ENCODE results near the gene DCAF5.

Gene DCAF5

GRCh38 chr14:69090187-69090789 is 62.6 kb downstream of the DCAF5 start:
- Histone ChIP-seq H3K4me3 (ENCODE audit: severe bottlenecking) (no peak overlapping the region), H3K4me1 (ENCODE audit: insufficient read depth, poor library complexity, severe bottlenecking) (peaks cover 32% of the 10 kb centered on the region), H3K27me3 (ENCODE audit: insufficient read depth, poor library complexity, severe bottlenecking) (no peaks in the 10 kb centered on the region), H3K36me3 (ENCODE audit: low read depth) (peaks cover 62% of the 10 kb centered on the region), H3K9me3 (ENCODE audit: severe bottlenecking) (no peaks in the 10 kb centered on the region), H3K27ac (ENCODE audit: poor library complexity, severe bottlenecking) (peak overlapping the region; percentile 65)
- TF ChIP-seq, protein P1, sequence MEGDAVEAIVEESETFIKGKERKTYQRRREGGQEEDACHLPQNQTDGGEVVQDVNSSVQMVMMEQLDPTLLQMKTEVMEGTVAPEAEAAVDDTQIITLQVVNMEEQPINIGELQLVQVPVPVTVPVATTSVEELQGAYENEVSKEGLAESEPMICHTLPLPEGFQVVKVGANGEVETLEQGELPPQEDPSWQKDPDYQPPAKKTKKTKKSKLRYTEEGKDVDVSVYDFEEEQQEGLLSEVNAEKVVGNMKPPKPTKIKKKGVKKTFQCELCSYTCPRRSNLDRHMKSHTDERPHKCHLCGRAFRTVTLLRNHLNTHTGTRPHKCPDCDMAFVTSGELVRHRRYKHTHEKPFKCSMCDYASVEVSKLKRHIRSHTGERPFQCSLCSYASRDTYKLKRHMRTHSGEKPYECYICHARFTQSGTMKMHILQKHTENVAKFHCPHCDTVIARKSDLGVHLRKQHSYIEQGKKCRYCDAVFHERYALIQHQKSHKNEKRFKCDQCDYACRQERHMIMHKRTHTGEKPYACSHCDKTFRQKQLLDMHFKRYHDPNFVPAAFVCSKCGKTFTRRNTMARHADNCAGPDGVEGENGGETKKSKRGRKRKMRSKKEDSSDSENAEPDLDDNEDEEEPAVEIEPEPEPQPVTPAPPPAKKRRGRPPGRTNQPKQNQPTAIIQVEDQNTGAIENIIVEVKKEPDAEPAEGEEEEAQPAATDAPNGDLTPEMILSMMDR (IDR thresholded peaks at IDR 0.05; ENCODE audit: poor library complexity, severe bottlenecking), result peak; percentile 98
- peak; percentile 74 for ATAC-seq (ENCODE audit: low read depth)
- DNase-seq (ENCODE audit: low spot score), result no peak

- H3K27ac ChIP-seq (ENCODE audit: poor library complexity, severe bottlenecking), result peak overlapping the region; percentile 65
- TF ChIP-seq, protein P1 (IDR thresholded peaks at IDR 0.05; ENCODE audit: poor library complexity, severe bottlenecking), result no peak
- H3K4me1 ChIP-seq (ENCODE audit: insufficient read depth, poor library complexity, severe bottlenecking), result peaks cover 32% of the 10 kb centered on the region
- H3K4me3 ChIP-seq (ENCODE audit: severe bottlenecking), result no peak overlapping the region
- no peak for ATAC-seq (ENCODE audit: low read depth)
- H3K36me3 ChIP-seq (ENCODE audit: low read depth), result peaks cover 65% of the 10 kb centered on the region
- H3K9me3 ChIP-seq (ENCODE audit: severe bottlenecking), result no peaks in the 10 kb centered on the region
- no peak for DNase-seq (ENCODE audit: low spot score)
- H3K27me3 ChIP-seq (ENCODE audit: insufficient read depth, poor library complexity, severe bottlenecking), result no peaks in the 10 kb centered on the region
Observed at GRCh38 chr14:69089046-69089445, 63.9 kb downstream of the DCAF5 start.

DNA sequence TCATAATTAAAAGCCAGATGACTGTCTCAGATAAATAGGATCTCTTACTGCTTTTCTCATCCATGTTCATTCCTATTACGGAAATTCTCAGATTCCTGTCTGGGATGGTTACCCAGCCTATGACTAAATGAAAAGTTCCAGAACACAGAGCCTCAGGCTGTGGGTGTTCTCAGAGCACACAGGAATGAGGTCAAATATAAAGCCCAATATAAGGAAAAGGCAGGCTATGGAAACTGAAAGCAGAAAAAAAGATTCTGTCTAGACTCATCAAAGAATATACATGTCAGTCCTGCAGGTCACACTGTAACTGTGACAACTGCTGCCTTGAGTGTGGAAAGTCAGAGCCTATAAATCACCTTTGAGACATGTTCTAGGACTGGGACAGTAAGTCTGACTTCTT is 64.3 kb downstream of the DCAF5 start:
- Histone ChIP-seq H3K4me3 (ENCODE audit: severe bottlenecking) (no peak overlapping the region), H3K36me3 (ENCODE audit: low read depth) (peaks cover 65% of the 10 kb centered on the region), H3K27ac (ENCODE audit: poor library complexity, severe bottlenecking) (peak overlapping the region; percentile 65), H3K4me1 (ENCODE audit: insufficient read depth, poor library complexity, severe bottlenecking) (peaks cover 32% of the 10 kb centered on the region), H3K9me3 (ENCODE audit: severe bottlenecking) (no peaks in the 10 kb centered on the region), H3K27me3 (ENCODE audit: insufficient read depth, poor library complexity, severe bottlenecking) (no peaks in the 10 kb centered on the region)
- ATAC-seq (ENCODE audit: low read depth), result peak; percentile 81
- TF ChIP-seq, protein P1 (IDR thresholded peaks at IDR 0.05; ENCODE audit: poor library complexity, severe bottlenecking), result no peak
- DNase-seq (ENCODE audit: low spot score), result no peak

DNA sequence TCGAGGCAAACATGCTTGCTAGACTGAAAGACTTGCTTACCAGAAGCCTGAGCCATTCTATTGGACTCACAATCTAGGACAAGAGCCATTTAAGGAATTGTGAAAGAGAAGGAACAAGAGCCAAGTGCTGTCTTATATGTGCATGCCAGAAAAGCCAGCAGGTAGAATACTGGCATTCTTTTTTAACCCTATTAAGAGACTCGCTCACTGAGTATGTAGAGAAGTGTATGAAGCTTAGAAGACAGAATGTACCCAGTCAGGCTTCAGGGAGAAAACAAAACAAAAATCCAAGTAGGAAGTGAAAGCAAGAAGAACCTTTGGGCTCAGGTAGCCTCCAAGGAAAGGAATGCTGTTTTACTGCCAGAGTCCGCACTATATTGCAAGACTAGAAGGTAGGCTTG is 65.9 kb downstream of the DCAF5 start:
- H3K27me3 ChIP-seq (ENCODE audit: insufficient read depth, poor library complexity, severe bottlenecking), result no peaks in the 10 kb centered on the region
- H3K27ac ChIP-seq (ENCODE audit: poor library complexity, severe bottlenecking), result peak overlapping the region; percentile 65
- peaks cover 29% of the 10 kb centered on the region for H3K4me1 ChIP-seq (ENCODE audit: insufficient read depth, poor library complexity, severe bottlenecking)
- ATAC-seq (ENCODE audit: low read depth) (peak; percentile 51), DNase-seq (ENCODE audit: low spot score) (no peak)
- H3K36me3 ChIP-seq (ENCODE audit: low read depth), result peaks cover 65% of the 10 kb centered on the region
- TF ChIP-seq, protein P1 (IDR thresholded peaks at IDR 0.05; ENCODE audit: poor library complexity, severe bottlenecking), result no peak
- H3K4me3 ChIP-seq (ENCODE audit: severe bottlenecking), result no peak overlapping the region
- no peaks in the 10 kb centered on the region for H3K9me3 ChIP-seq (ENCODE audit: severe bottlenecking)

GRCh38 chr14:69086537-69086936 is 66.4 kb downstream of the DCAF5 start:
- Histone ChIP-seq H3K4me3 (ENCODE audit: severe bottlenecking) (no peak overlapping the region), H3K4me1 (ENCODE audit: insufficient read depth, poor library complexity, severe bottlenecking) (peaks cover 29% of the 10 kb centered on the region), H3K27me3 (ENCODE audit: insufficient read depth, poor library complexity, severe bottlenecking) (no peaks in the 10 kb centered on the region), H3K36me3 (ENCODE audit: low read depth) (peaks cover 60% of the 10 kb centered on the region), H3K27ac (ENCODE audit: poor library complexity, severe bottlenecking) (peak overlapping the region; percentile 65), H3K9me3 (ENCODE audit: severe bottlenecking) (no peaks in the 10 kb centered on the region)
- TF ChIP-seq, protein P1 (IDR thresholded peaks at IDR 0.05; ENCODE audit: poor library complexity, severe bottlenecking), result no peak
- ATAC-seq (ENCODE audit: low read depth), result no peak
- DNase-seq (ENCODE audit: low spot score), result no peak
